CD14-positive monocyte (primary cell): ENCODE data around the gene DNAAF3. TPM values are rescaled to one million over a fixed set of nuclear protein-coding genes. Genes with fewer than 3 reads are reported as not detected.

ENCODE experiments used
- DNase-seq, 3 donors: peaks; one replicate each; pipeline ENCODE4 v3.0.0-alpha.2; 2011 to 2022
- H2AFZ ChIP-seq: 2 replicates; pipeline ENCODE4 v1.6.0; 2012; ENCODE audit warnings: mild to moderate bottlenecking, low read depth, low read length, inconsistent platforms; ENCODE audit not compliant: insufficient read depth, poor library complexity, severe bottlenecking
- H3K27ac ChIP-seq, 2 donors: 1 replicate in 1 of 2; 2 replicates in 1 of 2; pipeline ENCODE4 v1.5.1; 2012 to 2013; ENCODE audit warnings: low read length in 2 of 2, control low read depth in 1 of 2, inconsistent platforms in 1 of 2, low read depth in 1 of 2, mild to moderate bottlenecking in 1 of 2
- H3K27me3 ChIP-seq, 2 donors: one replicate each; pipeline versions ENCODE4 v1.6.0 to v1.6.1; 2011 to 2013; ENCODE audit warnings: low read length in 2 of 2; ENCODE audit not compliant: control insufficient read depth in 2 of 2, insufficient read depth in 2 of 2
- H3K36me3 ChIP-seq, 2 donors: replicated peaks in 1 of 2; 1 replicate in 1 of 2; 2 replicates in 1 of 2; pipeline versions ENCODE4 v1.5.1 to v1.6.1; 2012 to 2013; ENCODE audit warnings: low read length in 2 of 2, control low read depth in 1 of 2, inconsistent platforms in 1 of 2, mild to moderate bottlenecking in 1 of 2; ENCODE audit not compliant: insufficient read depth in 2 of 2, control insufficient read depth in 1 of 2
- H3K4me1 ChIP-seq, 2 donors: 1 replicate in 1 of 2; 2 replicates in 1 of 2; pipeline versions ENCODE4 v1.5.1 to v1.6.1; 2012 to 2013; ENCODE audit warnings: low read length in 2 of 2, control low read depth in 1 of 2, inconsistent platforms in 1 of 2, mild to moderate bottlenecking in 1 of 2, moderate library complexity in 1 of 2; ENCODE audit not compliant: insufficient read depth in 2 of 2, control insufficient read depth in 1 of 2
- H3K4me2 ChIP-seq: replicated peaks from 2 replicates; pipeline ENCODE3; 2012; ENCODE audit warnings: low read length, moderate library complexity, mild to moderate bottlenecking; ENCODE audit not compliant: poor library complexity, severe bottlenecking; ENCODE audit errors: extremely low read depth
- H3K4me3 ChIP-seq, 3 experiments: fragments of 200-600 bp in 1 of 3; sonication (generic) in 1 of 3; replicated peaks in 1 of 3; 1 replicate in 2 of 3; 2 replicates in 1 of 3; pipeline ENCODE4 v1.5.1; 2011 to 2013; ENCODE audit warnings: low read length in 3 of 3, mild to moderate bottlenecking in 3 of 3, control low read depth in 2 of 3, low read depth in 2 of 3, inconsistent platforms in 1 of 3, moderate library complexity in 1 of 3
- H3K79me2 ChIP-seq: 2 replicates; pipeline ENCODE4 v1.6.0; 2012; ENCODE audit warnings: mild to moderate bottlenecking, control low read depth, inconsistent platforms, low read length, moderate library complexity; ENCODE audit not compliant: insufficient read depth
- H3K9ac ChIP-seq: 2 replicates; pipeline ENCODE4 v1.6.0; 2017; ENCODE audit warnings: low read length, mild to moderate bottlenecking; ENCODE audit not compliant: insufficient read depth, poor library complexity, severe bottlenecking
- H3K9me3 ChIP-seq, 2 donors: replicated peaks in 1 of 2; 1 replicate in 1 of 2; 2 replicates in 1 of 2; pipeline versions ENCODE4 v1.5.1 to v1.6.1; 2012 to 2013; ENCODE audit warnings: low read length in 2 of 2, control low read depth in 1 of 2; ENCODE audit not compliant: control insufficient read depth in 1 of 2, insufficient read depth in 1 of 2
- H4K20me1 ChIP-seq: 2 replicates; pipeline ENCODE4 v1.6.0; 2012; ENCODE audit warnings: mild to moderate bottlenecking, low read length, control low read depth, moderate library complexity; ENCODE audit not compliant: insufficient read depth
- H3K27ac Mint-ChIP-seq, 7 donors: one replicate each; pipeline ENCODE4 v1.8.0; 2020; ENCODE audit warnings: mild to moderate bottlenecking in 7 of 7, mixed read lengths in 7 of 7, moderate library complexity in 6 of 7, inconsistent platforms in 2 of 7
- H3K27me3 Mint-ChIP-seq, 3 donors: one replicate each; pipeline ENCODE4 v1.8.0; 2021 to 2022; ENCODE audit warnings: low read depth in 3 of 3, mild to moderate bottlenecking in 3 of 3, mixed read lengths in 3 of 3, moderate library complexity in 3 of 3, inconsistent platforms in 1 of 3
- H3K36me3 Mint-ChIP-seq, 2 donors: one replicate each; pipeline ENCODE4 v1.8.0; 2020; ENCODE audit warnings: mixed read lengths in 2 of 2, inconsistent platforms in 1 of 2, mild to moderate bottlenecking in 1 of 2
- H3K4me1 Mint-ChIP-seq: one replicate; pipeline ENCODE4 v1.8.0; 2020; ENCODE audit warnings: mild to moderate bottlenecking, mixed read lengths
- H3K4me3 Mint-ChIP-seq, 2 donors: one replicate each; pipeline ENCODE4 v1.8.0; 2020; ENCODE audit warnings: mild to moderate bottlenecking in 2 of 2, mixed read lengths in 2 of 2, moderate library complexity in 1 of 2
- H3K9me3 Mint-ChIP-seq, 7 donors: one replicate each; pipeline ENCODE4 v1.8.0; 2020 to 2022; ENCODE audit warnings: mixed read lengths in 7 of 7, mild to moderate bottlenecking in 6 of 7, moderate library complexity in 6 of 7, inconsistent platforms in 2 of 7
- WGBS: methylation state at CpG from one replicate; pipeline ENCODE4 v1.1.5; 2013; ENCODE audit warnings: missing lambda C conversion rate; ENCODE audit not compliant: insufficient coverage; 5-methylcytosine and 5-hydroxymethylcytosine counted together
- intact Hi-C, 2 donors: fragments of 100-400 bp; cut with micrococcal nuclease; formaldehyde crosslinking; loops; one replicate each; pipeline versions ENCODE4 v1.15.0 to v1.15.1; 2023
- polyA plus RNA-seq, 3 donors: library from polyadenylated mRNA; depleted of rRNA in 1 of 3; unstranded in 2 of 3; stranded (reverse) in 1 of 3; fragments of 300-500 nt in 2 of 3; fragments of >200 nt in 1 of 3; fragmentation: Illumina TruSeq in 2 of 3; gene quantifications; 1 replicate in 2 of 3; 2 replicates in 1 of 3; pipeline ENCODE4 v1.2.3, GENCODE V29; 2012 to 2021
- TF ChIP-seq, protein P1 (sequence below): fragments of 200-600 bp; IDR thresholded peaks from one replicate; pipeline ENCODE4 v1.8.0; 2022; ENCODE audit warnings: antibody characterized with exemption, mild to moderate bottlenecking

The DNAAF3 gene
- polyA plus RNA-seq, 3 donors: 0.19 TPM; not detected in 2

- H3K4me3 ChIP-seq: no peak overlapping the region
- H3K79me2 ChIP-seq: no peaks in the 10 kb centered on the region
- intact Hi-C loops: no loop called here
- peaks cover 5 to 17% of the 10 kb centered on the region in 2 donors for H3K4me1 ChIP-seq
- peaks cover 2 to 6% of the 10 kb centered on the region in 2 donors for H3K36me3 Mint-ChIP-seq
- H3K9me3 Mint-ChIP-seq: peaks cover 3 to 21% (median 15%) of the 10 kb centered on the region in 7 donors
- no peaks in the 10 kb centered on the region for H4K20me1 ChIP-seq
- H3K27ac Mint-ChIP-seq: peak overlapping the region in 1 of 7 donors; percentile 82
- H2AFZ ChIP-seq: no peak overlapping the region
- 82% methylated on average over 14 of the region's 18 CpGs for WGBS
- TF ChIP-seq, protein P1, sequence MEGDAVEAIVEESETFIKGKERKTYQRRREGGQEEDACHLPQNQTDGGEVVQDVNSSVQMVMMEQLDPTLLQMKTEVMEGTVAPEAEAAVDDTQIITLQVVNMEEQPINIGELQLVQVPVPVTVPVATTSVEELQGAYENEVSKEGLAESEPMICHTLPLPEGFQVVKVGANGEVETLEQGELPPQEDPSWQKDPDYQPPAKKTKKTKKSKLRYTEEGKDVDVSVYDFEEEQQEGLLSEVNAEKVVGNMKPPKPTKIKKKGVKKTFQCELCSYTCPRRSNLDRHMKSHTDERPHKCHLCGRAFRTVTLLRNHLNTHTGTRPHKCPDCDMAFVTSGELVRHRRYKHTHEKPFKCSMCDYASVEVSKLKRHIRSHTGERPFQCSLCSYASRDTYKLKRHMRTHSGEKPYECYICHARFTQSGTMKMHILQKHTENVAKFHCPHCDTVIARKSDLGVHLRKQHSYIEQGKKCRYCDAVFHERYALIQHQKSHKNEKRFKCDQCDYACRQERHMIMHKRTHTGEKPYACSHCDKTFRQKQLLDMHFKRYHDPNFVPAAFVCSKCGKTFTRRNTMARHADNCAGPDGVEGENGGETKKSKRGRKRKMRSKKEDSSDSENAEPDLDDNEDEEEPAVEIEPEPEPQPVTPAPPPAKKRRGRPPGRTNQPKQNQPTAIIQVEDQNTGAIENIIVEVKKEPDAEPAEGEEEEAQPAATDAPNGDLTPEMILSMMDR: no peak
- H3K4me3 Mint-ChIP-seq: peak overlapping the region in 1 of 2 donors; percentile 73
- H3K9me3 ChIP-seq: peaks cover 4 to 8% of the 10 kb centered on the region in 2 donors
- H3K4me2 ChIP-seq: no peak overlapping the region
- H3K9ac ChIP-seq: no peak overlapping the region
- H3K36me3 ChIP-seq: no peaks in the 10 kb centered on the region
- peaks cover 67 to 89% (median 84%) of the 10 kb centered on the region in 3 donors for H3K27me3 Mint-ChIP-seq
- peaks cover 14 to 75% of the 10 kb centered on the region in 2 donors for H3K27me3 ChIP-seq
- no peak overlapping the region for H3K27ac ChIP-seq
- DNase-seq: no peak
- peaks cover 7% of the 10 kb centered on the region for H3K4me1 Mint-ChIP-seq
Measured at GRCh38 chr19:55158848-55159749, 7.3 kb downstream of the DNAAF3 start.

- intact Hi-C loops: no loop called here
- Histone ChIP-seq H3K4me3 (no peak overlapping the region), H3K27me3 (peaks cover 14 to 74% of the 10 kb centered on the region in 2 donors), H3K4me1 (peaks cover 5 to 17% of the 10 kb centered on the region in 2 donors), H3K4me2 (no peak overlapping the region), H3K9me3 (peaks cover 4 to 8% of the 10 kb centered on the region in 2 donors), H4K20me1 (no peaks in the 10 kb centered on the region), H3K9ac (no peak overlapping the region), H3K27ac (no peak overlapping the region), H3K36me3 (no peaks in the 10 kb centered on the region), H2AFZ (no peak overlapping the region), H3K79me2 (no peaks in the 10 kb centered on the region)
- DNase-seq: no peak
- H3K4me3 Mint-ChIP-seq: peak overlapping the region in 1 of 2 donors; percentile 27
- H3K4me1 Mint-ChIP-seq: peaks cover 7% of the 10 kb centered on the region
- WGBS: 79% methylated on average over 4 of the region's 4 CpGs
- TF ChIP-seq, protein P1: no peak
- peaks cover 2 to 6% of the 10 kb centered on the region in 2 donors for H3K36me3 Mint-ChIP-seq
- H3K9me3 Mint-ChIP-seq: peaks cover 3 to 21% (median 15%) of the 10 kb centered on the region in 7 donors
- H3K27ac Mint-ChIP-seq: no peak overlapping the region
- peaks cover 64 to 87% (median 84%) of the 10 kb centered on the region in 3 donors for H3K27me3 Mint-ChIP-seq
Measured at GRCh38 chr19:55158423-55158822, 8.0 kb downstream of the DNAAF3 start.
